Choroid plexus epithelial cell (primary cell): ENCODE measurements around the gene NKD1.

ENCODE experiments used
- DNase-seq: peaks from one replicate; pipeline ENCODE4 v3.0.0-alpha.2; 2010; ENCODE audit warnings: low read depth
- H3K4me3 ChIP-seq: 2 replicates; pipeline ENCODE4 v1.5.1; 2011; ENCODE audit warnings: low read depth, mild to moderate bottlenecking, control low read depth, low read length, moderate library complexity
- TF ChIP-seq, protein P1 (sequence below): conservative IDR thresholded peaks from 2 replicates; pipeline ENCODE4 v1.5.1; 2011; ENCODE audit warnings: low read depth, mild to moderate bottlenecking, control low read depth, inconsistent platforms, low read length, moderate library complexity

The NKD1 gene

DNA sequence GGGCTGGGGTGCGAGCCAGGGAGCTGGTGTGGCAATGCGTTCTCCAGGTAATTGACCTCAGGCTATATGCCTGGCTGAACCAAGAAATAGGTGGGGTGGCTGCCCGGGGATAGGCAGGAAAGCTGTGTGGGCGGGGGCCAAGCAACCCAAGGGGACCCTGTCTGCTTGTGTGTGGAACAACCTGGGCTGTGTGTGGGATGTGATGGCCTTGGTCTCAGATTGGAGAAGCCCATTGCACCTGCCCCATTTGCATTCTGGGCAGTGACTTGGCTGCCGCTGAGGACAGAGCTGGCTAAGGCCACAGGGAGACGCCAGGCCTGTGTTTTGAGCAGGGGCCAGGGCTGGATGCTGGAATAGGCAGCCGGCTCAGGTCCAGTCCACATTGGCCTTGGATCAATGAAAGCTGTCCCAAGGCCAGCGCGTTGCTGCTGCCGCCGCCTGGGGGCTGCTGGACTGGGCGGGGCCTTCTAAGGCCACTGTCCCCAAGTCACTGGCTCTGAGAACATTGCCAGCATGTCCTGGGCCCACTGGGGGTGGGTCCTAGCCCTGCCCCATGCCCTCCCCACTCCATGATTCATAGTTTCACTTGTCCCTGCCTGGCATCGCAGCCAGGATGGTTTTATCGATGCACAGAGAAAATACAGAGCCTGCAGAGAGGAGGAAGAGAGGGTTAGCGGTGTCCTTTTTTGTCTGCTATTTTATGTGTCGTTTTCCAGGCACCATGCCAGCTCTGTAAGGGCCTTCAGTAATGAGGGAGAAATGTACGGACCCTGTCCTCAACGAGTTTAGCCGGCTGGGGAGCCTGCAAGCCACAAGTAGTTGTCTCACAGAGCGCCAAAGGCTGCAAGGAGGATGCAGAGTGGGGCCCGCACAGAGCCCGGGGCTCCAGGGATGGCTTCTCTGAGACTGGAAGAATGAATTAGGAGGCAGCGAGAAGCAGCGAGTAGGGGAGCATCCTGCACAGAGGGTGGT, 43.9 kb downstream of the NKD1 start:
- H3K4me3 ChIP-seq = no peak overlapping the region
- DNase-seq = no peak
- TF ChIP-seq, protein P1, sequence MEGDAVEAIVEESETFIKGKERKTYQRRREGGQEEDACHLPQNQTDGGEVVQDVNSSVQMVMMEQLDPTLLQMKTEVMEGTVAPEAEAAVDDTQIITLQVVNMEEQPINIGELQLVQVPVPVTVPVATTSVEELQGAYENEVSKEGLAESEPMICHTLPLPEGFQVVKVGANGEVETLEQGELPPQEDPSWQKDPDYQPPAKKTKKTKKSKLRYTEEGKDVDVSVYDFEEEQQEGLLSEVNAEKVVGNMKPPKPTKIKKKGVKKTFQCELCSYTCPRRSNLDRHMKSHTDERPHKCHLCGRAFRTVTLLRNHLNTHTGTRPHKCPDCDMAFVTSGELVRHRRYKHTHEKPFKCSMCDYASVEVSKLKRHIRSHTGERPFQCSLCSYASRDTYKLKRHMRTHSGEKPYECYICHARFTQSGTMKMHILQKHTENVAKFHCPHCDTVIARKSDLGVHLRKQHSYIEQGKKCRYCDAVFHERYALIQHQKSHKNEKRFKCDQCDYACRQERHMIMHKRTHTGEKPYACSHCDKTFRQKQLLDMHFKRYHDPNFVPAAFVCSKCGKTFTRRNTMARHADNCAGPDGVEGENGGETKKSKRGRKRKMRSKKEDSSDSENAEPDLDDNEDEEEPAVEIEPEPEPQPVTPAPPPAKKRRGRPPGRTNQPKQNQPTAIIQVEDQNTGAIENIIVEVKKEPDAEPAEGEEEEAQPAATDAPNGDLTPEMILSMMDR = no peak

DNA sequence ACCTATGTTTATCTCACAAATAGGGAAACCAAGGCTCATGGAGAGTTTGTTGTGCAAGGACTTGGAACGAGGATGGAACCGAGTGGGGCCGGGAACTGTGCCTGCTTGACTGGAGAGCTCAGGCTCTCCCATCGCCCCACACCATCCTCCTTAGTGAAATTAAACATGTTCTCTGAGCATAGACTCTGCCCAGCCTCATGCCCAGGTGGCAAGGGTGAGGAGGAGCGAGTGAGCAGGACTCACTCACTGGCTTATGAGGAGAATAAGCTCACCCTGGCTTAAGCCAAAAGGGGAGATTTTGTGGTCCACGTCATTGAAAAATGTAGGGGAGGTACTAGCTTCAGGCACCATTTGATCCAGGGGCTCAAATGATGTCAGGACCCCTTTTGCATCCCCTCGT, 44.8 kb downstream of the NKD1 start:
- no peak overlapping the region for H3K4me3 ChIP-seq
- DNase-seq = no peak
- TF ChIP-seq, protein P1 = no peak

DNA sequence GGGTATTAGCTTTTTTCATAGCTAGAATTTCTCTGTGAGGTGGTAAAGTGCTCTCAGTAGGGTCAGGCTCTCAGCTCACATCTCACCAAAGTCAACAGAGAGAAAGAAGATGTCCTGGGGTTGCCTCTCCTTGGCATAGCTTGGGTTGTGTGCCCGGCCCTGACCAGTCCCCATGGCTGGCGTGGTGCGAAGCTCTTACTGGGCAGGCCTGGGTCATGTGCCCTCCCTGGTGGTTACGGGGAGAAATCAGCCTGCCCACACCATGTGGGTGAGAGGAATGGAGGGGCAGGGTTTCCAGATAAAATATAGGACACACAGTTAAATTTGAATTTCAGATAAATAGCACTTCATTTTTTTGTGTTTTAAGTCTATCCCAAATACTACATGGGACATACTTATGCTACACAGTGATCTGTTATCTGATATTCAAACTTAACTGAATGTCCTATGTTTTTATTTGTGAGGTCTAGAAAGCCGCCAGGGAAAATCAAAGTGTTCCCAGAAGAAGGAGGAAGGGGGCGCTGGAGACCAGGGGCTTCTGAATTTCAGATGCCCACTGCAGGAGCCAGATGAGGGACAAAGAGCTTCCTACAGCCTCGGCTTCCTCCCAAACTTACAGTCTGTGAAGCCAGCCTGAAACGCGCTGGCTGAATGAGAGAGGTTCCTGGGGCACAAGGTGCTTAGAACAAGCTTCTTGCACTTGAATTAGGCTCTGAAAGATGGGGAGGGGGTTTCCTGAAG, 45.4 kb downstream of the NKD1 start:
- no peak overlapping the region for H3K4me3 ChIP-seq
- DNase-seq = peak; percentile 17
- TF ChIP-seq, protein P1 = peak; percentile 48

DNA sequence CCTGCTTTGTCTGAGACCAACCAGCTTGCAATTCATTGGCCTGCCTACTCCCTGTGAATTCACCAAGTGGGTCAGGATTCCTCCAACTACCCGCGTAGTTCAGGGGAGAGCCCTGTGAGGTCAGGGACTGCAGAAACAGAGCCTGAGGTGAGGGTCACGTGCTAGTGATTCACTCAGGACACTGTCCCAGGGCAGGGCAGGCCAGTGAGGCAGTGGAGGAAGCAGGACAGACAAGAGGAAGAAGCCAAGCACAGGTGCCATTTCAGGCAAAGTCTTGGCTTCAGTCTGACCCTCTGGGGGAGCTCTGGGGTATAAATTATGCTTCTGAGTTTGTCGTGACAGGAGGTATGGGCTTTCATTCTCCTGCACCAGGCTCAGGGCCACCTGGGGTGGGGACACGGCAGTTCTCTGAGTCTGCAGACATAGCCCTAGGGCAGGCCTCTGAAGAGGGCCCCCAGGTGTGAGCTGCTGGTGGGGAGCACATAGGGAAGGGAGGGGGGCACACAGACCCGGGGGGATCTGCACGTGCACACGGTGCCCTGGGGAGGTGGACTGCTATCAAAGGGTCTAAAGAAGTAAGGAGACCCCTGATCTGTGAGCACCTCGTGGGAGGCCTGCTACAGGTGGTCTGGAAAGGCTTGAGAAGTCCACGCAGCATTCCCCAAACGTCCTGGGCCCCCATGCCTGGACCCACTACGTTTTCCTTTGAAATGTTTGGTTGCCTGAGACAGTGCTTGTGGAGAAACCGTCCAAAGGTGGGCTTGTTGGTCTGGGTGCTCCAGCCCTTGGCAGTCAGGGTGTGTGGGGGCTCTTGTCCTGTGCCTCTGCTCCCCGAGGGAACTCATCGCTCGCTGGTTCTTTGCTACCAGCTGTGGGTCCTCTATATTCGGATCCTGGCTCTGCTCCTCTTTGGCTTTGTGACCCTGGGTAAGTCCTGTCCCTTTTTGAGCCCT, 46.4 kb downstream of the NKD1 start:
- DNase-seq = no peak
- no peak overlapping the region for H3K4me3 ChIP-seq
- TF ChIP-seq, protein P1 = no peak

DNA sequence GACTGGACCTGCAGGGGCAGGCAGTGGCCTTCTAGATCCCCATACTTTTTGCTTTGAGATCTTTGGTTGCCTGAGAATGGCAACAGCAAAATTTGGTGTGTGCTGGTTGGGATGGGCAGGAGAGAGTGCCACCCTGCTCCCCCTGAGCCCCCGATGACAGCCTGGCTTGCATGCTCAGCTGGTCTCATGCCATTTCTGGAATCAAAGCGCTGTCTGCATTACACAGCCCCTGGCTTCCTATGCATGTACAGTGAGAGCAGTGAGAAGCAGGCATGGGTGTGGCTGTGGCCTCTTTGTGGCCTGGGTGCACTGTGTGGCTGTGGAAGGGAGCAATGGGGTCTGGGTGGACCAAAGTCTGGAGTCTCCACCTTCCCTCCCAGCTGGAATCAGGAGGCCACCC, 47.7 kb downstream of the NKD1 start:
- TF ChIP-seq, protein P1 = no peak
- H3K4me3 ChIP-seq = no peak overlapping the region
- no peak for DNase-seq

DNA sequence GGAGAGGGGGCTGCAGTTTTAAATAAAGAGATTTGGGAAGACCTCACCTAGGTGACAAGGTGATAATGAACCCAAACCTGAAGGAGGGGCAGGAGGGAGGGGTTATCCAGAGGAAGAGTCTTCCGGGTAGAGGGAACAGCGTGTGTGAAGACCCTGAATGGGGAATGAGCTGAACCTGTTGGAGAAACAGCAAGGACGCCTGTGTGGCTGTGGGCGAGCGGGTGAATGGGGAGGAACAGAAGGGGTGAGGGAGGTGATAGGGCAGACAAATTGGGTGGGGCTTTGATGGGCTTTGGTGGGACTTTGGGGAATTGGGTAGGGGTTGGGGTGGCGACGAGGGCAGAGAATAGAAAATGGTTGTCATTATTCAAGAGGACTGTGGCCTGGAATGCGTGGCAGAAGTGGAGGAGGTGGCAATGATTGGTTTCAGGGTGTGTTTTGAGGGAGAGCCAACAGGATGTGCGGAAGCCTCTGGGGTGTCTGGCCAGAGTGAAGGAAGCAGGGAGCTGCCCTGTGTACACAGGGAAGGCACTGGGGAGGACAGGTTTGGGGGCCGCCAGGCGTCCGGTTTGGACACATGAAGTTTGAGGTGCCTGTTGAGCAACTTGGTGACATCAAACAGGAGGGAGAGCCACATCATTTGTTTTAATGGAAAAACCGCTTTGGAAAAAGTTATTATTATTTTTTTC, 48.7 kb downstream of the NKD1 start:
- H3K4me3 ChIP-seq = no peak overlapping the region
- TF ChIP-seq, protein P1 = no peak
- no peak for DNase-seq
